ENCODE results near the gene SLC23A2.

- TF ChIP-seq CREB5 (CRISPR knock-in tag; IDR thresholded peaks at IDR 0.05; ENCODE audit: low read depth) (no peak), ZNF70 (CRISPR knock-in tag; IDR thresholded peaks at IDR 0.05) (no peak), PPARA (CRISPR knock-in tag; IDR thresholded peaks at IDR 0.05; ENCODE audit: borderline replicate concordance) (no peak), ISL1 (CRISPR knock-in tag; IDR thresholded peaks at IDR 0.05) (no peak), RARB (CRISPR knock-in tag; IDR thresholded peaks at IDR 0.05) (no peak), ZNF565 (CRISPR knock-in tag; conservative IDR thresholded peaks at IDR 0.05; ENCODE audit: low read depth) (no peak), ZFP30 (CRISPR knock-in tag; IDR thresholded peaks at IDR 0.05) (no peak), GLIS3 (CRISPR knock-in tag; IDR thresholded peaks at IDR 0.05) (no peak), ARNTL (CRISPR knock-in tag; IDR thresholded peaks at IDR 0.05; ENCODE audit: borderline replicate concordance, low read depth) (no peak), ZNF8 (CRISPR knock-in tag; IDR thresholded peaks at IDR 0.05) (no peak), TCF4 (CRISPR knock-in tag; IDR thresholded peaks at IDR 0.05; ENCODE audit: borderline replicate concordance) (no peak)
- TF ChIP-seq, protein P1, sequence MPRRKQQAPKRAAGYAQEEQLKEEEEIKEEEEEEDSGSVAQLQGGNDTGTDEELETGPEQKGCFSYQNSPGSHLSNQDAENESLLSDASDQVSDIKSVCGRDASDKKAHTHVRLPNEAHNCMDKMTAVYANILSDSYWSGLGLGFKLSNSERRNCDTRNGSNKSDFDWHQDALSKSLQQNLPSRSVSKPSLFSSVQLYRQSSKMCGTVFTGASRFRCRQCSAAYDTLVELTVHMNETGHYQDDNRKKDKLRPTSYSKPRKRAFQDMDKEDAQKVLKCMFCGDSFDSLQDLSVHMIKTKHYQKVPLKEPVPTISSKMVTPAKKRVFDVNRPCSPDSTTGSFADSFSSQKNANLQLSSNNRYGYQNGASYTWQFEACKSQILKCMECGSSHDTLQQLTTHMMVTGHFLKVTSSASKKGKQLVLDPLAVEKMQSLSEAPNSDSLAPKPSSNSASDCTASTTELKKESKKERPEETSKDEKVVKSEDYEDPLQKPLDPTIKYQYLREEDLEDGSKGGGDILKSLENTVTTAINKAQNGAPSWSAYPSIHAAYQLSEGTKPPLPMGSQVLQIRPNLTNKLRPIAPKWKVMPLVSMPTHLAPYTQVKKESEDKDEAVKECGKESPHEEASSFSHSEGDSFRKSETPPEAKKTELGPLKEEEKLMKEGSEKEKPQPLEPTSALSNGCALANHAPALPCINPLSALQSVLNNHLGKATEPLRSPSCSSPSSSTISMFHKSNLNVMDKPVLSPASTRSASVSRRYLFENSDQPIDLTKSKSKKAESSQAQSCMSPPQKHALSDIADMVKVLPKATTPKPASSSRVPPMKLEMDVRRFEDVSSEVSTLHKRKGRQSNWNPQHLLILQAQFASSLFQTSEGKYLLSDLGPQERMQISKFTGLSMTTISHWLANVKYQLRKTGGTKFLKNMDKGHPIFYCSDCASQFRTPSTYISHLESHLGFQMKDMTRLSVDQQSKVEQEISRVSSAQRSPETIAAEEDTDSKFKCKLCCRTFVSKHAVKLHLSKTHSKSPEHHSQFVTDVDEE (CRISPR knock-in tag; IDR thresholded peaks at IDR 0.05): no peak
- TF ChIP-seq, protein P2, sequence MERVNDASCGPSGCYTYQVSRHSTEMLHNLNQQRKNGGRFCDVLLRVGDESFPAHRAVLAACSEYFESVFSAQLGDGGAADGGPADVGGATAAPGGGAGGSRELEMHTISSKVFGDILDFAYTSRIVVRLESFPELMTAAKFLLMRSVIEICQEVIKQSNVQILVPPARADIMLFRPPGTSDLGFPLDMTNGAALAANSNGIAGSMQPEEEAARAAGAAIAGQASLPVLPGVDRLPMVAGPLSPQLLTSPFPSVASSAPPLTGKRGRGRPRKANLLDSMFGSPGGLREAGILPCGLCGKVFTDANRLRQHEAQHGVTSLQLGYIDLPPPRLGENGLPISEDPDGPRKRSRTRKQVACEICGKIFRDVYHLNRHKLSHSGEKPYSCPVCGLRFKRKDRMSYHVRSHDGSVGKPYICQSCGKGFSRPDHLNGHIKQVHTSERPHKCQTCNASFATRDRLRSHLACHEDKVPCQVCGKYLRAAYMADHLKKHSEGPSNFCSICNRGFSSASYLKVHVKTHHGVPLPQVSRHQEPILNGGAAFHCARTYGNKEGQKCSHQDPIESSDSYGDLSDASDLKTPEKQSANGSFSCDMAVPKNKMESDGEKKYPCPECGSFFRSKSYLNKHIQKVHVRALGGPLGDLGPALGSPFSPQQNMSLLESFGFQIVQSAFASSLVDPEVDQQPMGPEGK (CRISPR knock-in tag; IDR thresholded peaks at IDR 0.05; ENCODE audit: borderline replicate concordance): no peak
These were observed 54.3 kb downstream of the SLC23A2 start for GRCh38 chr20:4946986-4947385.

Data from SK-N-SH treated with all-trans-retinoic acid at 6 μM for 48 hours (cell line).